Mesenchymal stem cell (in vitro differentiated cells and primary cell): ENCODE measurements around the gene EVC2. TPM values are rescaled to one million over a fixed set of nuclear protein-coding genes. Genes with fewer than 3 reads are reported as not detected.

ENCODE experiments used
- DNase-seq: peaks from one replicate; pipeline ENCODE4 v3.0.0-alpha.2; 2013
- H2AFZ ChIP-seq: one replicate; pipeline ENCODE4 v1.6.1; 2013; ENCODE audit warnings: low read depth, mild to moderate bottlenecking, control low read depth, inconsistent platforms, low read length, moderate library complexity
- H2AK5ac ChIP-seq: 2 replicates; pipeline ENCODE4 v1.6.1; 2013; ENCODE audit warnings: low read length, moderate library complexity, mild to moderate bottlenecking, inconsistent platforms; ENCODE audit not compliant: severe bottlenecking
- H2BK120ac ChIP-seq: one replicate; pipeline ENCODE4 v1.6.1; 2013; ENCODE audit warnings: low read depth, mild to moderate bottlenecking, inconsistent platforms, low read length, moderate library complexity
- H2BK12ac ChIP-seq, 2 experiments: one replicate each; pipeline ENCODE4 v1.6.1; 2013; ENCODE audit warnings: inconsistent platforms in 2 of 2, low read length in 2 of 2, mild to moderate bottlenecking in 2 of 2, moderate library complexity in 2 of 2, control low read depth in 1 of 2
- H2BK15ac ChIP-seq: one replicate; pipeline ENCODE4 v1.6.1; 2013; ENCODE audit warnings: mild to moderate bottlenecking, low read depth, inconsistent platforms; ENCODE audit not compliant: poor library complexity, severe bottlenecking
- H2BK5ac ChIP-seq: 2 replicates; pipeline ENCODE4 v1.6.1; 2013; ENCODE audit warnings: low read depth, mild to moderate bottlenecking, low read length, control low read depth, inconsistent platforms; ENCODE audit not compliant: poor library complexity, severe bottlenecking
- H3K14ac ChIP-seq, 2 experiments: one replicate each; pipeline ENCODE4 v1.6.1; 2013; ENCODE audit warnings: inconsistent platforms in 2 of 2, low read length in 2 of 2, control low read depth in 1 of 2, mild to moderate bottlenecking in 1 of 2, moderate library complexity in 1 of 2
- H3K18ac ChIP-seq, 2 experiments: one replicate each; pipeline ENCODE4 v1.6.1; 2013; ENCODE audit warnings: inconsistent platforms in 2 of 2, low read length in 2 of 2, control low read depth in 1 of 2, low read depth in 1 of 2, mild to moderate bottlenecking in 1 of 2
- H3K23ac ChIP-seq, 2 experiments: one replicate each; pipeline ENCODE4 v1.6.1; 2013; ENCODE audit warnings: inconsistent platforms in 2 of 2, low read length in 2 of 2, mild to moderate bottlenecking in 2 of 2, moderate library complexity in 2 of 2, control low read depth in 1 of 2
- H3K27ac ChIP-seq: 2 replicates; pipeline ENCODE4 v1.5.1; 2013; ENCODE audit warnings: mild to moderate bottlenecking, moderate library complexity, low read length, control low read depth, inconsistent platforms; ENCODE audit not compliant: poor library complexity, severe bottlenecking
- H3K27me3 ChIP-seq, 2 experiments: 2 replicates each; pipeline versions ENCODE4 v1.6.1 to v1.7.0; 2013; ENCODE audit warnings: low read length in 2 of 2, mild to moderate bottlenecking in 2 of 2, moderate library complexity in 2 of 2, control low read depth in 1 of 2, inconsistent platforms in 1 of 2; ENCODE audit not compliant: control insufficient read depth in 1 of 2, insufficient read depth in 1 of 2
- H3K36me3 ChIP-seq, 2 experiments: 2 replicates each; pipeline versions ENCODE4 v1.6.1 to v1.7.0; 2013; ENCODE audit warnings: low read length in 2 of 2, control low read depth in 1 of 2, inconsistent platforms in 1 of 2, low read depth in 1 of 2, mild to moderate bottlenecking in 1 of 2; ENCODE audit not compliant: insufficient read depth in 2 of 2, control insufficient read depth in 1 of 2
- H3K4ac ChIP-seq, 2 experiments: one replicate each; pipeline ENCODE4 v1.6.1; 2013; ENCODE audit warnings: inconsistent platforms in 2 of 2, low read length in 2 of 2, mild to moderate bottlenecking in 2 of 2, moderate library complexity in 2 of 2, control low read depth in 1 of 2, low read depth in 1 of 2
- H3K4me1 ChIP-seq: 2 replicates; pipeline ENCODE4 v1.6.1; 2013; ENCODE audit warnings: low read depth, low read length, control low read depth; ENCODE audit not compliant: control insufficient read depth, insufficient read depth
- H3K4me2 ChIP-seq: 2 replicates; pipeline ENCODE4 v1.6.1; 2013; ENCODE audit warnings: low read length, mild to moderate bottlenecking, inconsistent platforms; ENCODE audit not compliant: poor library complexity, severe bottlenecking
- H3K4me3 ChIP-seq, 2 experiments: 2 replicates each; pipeline versions ENCODE4 v1.5.1 to v1.7.0; 2013; ENCODE audit warnings: low read length in 2 of 2, mild to moderate bottlenecking in 2 of 2, control low read depth in 1 of 2, low read depth in 1 of 2; ENCODE audit not compliant: insufficient read depth in 1 of 2
- H3K79me1 ChIP-seq: replicated peaks from 2 replicates; pipeline ENCODE4 v1.6.1; 2013; ENCODE audit warnings: mild to moderate bottlenecking, control low read depth, low read length, inconsistent platforms; ENCODE audit not compliant: poor library complexity, severe bottlenecking
- H3K9ac ChIP-seq: 2 replicates; pipeline ENCODE4 v1.7.0; 2013; ENCODE audit warnings: mild to moderate bottlenecking, low read length, moderate library complexity
- H3K9me3 ChIP-seq: 2 replicates; pipeline ENCODE4 v1.7.0; 2013; ENCODE audit warnings: mild to moderate bottlenecking, low read length; ENCODE audit not compliant: control insufficient read depth
- H4K8ac ChIP-seq: one replicate; pipeline ENCODE4 v1.6.1; 2013; ENCODE audit warnings: inconsistent platforms, mild to moderate bottlenecking, low read length, moderate library complexity
- H4K91ac ChIP-seq: one replicate; pipeline ENCODE4 v1.6.1; 2013; ENCODE audit warnings: mild to moderate bottlenecking, low read length, inconsistent platforms
- WGBS: methylation state at CpG from one replicate; pipeline ENCODE4 v1.1.7; 2013; ENCODE audit warnings: mixed read lengths; 5-methylcytosine and 5-hydroxymethylcytosine counted together
- polyA plus RNA-seq, 2 experiments: library from polyadenylated mRNA; stranded (reverse); fragments of 200-250 nt; gene quantifications; one replicate each; pipeline ENCODE4 v1.2.3, GENCODE V29; 2013

The EVC2 gene
- 2.5 TPM for polyA plus RNA-seq (2013, experiment 1 of 2)
- 2.3 TPM for polyA plus RNA-seq (2013, experiment 2 of 2)

DNA sequence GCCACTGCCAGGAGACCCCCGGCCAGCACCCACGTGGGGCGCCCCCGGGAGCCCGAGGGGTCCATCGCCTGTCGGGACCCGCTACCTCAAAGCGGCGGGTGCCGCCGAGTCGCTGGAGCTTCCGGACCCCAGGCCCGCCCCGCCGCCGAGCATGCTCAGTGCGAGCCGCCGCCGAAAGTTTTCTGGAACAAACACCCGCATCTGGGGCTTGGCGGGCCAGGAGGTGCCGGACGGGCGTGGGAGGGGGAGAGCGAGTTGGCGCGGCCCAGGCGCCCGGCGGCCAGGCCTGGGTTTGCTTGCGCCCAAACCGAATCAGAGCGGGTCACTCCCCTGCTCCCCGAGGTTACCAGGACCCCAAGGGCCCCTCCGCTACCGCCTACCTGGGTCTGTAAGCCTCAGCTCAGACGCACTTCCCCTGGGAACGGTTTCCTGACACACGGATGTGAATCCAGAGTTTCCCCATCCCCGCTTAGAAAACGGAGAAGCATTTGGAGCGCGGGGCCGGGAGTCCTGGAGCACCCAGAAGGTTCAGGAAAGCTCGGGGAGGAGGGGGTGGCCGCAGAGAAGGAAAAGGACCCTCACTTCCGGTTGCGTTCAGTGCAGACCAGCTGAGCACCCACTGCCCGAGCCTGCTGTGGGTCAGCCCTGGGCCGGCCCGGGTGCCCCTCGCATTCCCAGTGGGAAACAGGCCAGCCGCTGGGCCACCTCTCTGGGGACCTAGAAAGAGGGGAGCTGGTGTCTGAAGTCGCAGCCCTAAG is at the start of gene EVC2:
Gene EVC2, minus strand, starts transcription at position 111 of the 758 bp plus-strand sequence. Its CDS starts 46 bp downstream, at position 65.
- H3K79me1 ChIP-seq = peaks cover 27% of the 10 kb centered on the region
- H3K27me3 ChIP-seq = no peaks in the 10 kb centered on the region
- peak; percentile 56 for DNase-seq
- no peak within 1 kb of the TSS for H2BK5ac ChIP-seq
- peak within 1 kb of the TSS; percentile 79 for H3K4me2 ChIP-seq
- no peaks in the 10 kb centered on the region for H3K9me3 ChIP-seq
- peaks cover 12 to 13% of the 10 kb centered on the region in 2 experiments for H3K36me3 ChIP-seq
- H2BK15ac ChIP-seq = peak within 1 kb of the TSS; percentile 94
- H2BK120ac ChIP-seq = peak within 1 kb of the TSS; percentile 65
- peak within 1 kb of the TSS; percentile 73 to 92 for H3K4me3 ChIP-seq
- H2AFZ ChIP-seq = peak within 1 kb of the TSS; percentile 83
- peak within 1 kb of the TSS; percentile 80 to 86 for H3K18ac ChIP-seq
- peak within 1 kb of the TSS; percentile 80 for H4K91ac ChIP-seq
- H3K27ac ChIP-seq = peak within 1 kb of the TSS; percentile 25
- peak within 1 kb of the TSS; percentile 52 to 55 for H2BK12ac ChIP-seq
- peak within 1 kb of the TSS; percentile 91 for H3K9ac ChIP-seq
- H3K4ac ChIP-seq = peak within 1 kb of the TSS; percentile 80 to 90
- peak within 1 kb of the TSS in 1 of 2 experiments; percentile 37 for H3K23ac ChIP-seq
- 14% methylated on average over 57 of the region's 57 CpGs for WGBS
- H3K14ac ChIP-seq = peak within 1 kb of the TSS in 1 of 2 experiments; percentile 48
- H3K4me1 ChIP-seq = peaks cover 46% of the 10 kb centered on the region
- H2AK5ac ChIP-seq = peak within 1 kb of the TSS; percentile 57
- H4K8ac ChIP-seq = peak within 1 kb of the TSS; percentile 99

- Histone ChIP-seq H3K4me3 (no peak overlapping the region), H3K4ac (peak overlapping the region in 1 of 2 experiments; percentile 17), H3K23ac (no peak overlapping the region), H3K9ac (peak overlapping the region; percentile 59), H4K8ac (no peak overlapping the region), H3K14ac (no peak overlapping the region), H3K27me3 (no peaks in the 10 kb centered on the region), H3K36me3 (peaks cover 59 to 78% of the 10 kb centered on the region in 2 experiments), H3K4me1 (peaks cover 33% of the 10 kb centered on the region), H2AFZ (no peak overlapping the region), H3K18ac (no peak overlapping the region), H2BK15ac (peak overlapping the region; percentile 13), H2BK12ac (no peak overlapping the region), H2AK5ac (peak overlapping the region; percentile 64), H2BK5ac (no peak overlapping the region), H3K27ac (peak overlapping the region; percentile 61), H3K4me2 (no peak overlapping the region), H4K91ac (no peak overlapping the region), H2BK120ac (no peak overlapping the region), H3K9me3 (peaks cover 6% of the 10 kb centered on the region), H3K79me1 (peaks cover 26% of the 10 kb centered on the region)
- WGBS = 79% methylated on average over 10 of the region's 10 CpGs
- peak; percentile 11 for DNase-seq
Observed at GRCh38 chr4:5757954-5758353, 49.6 kb upstream of the EVC2 start.

GRCh38 chr4:5757536-5757935 is 49.2 kb upstream of the EVC2 start:
- no peak overlapping the region for H3K4me2 ChIP-seq
- WGBS = 97% methylated on average over 3 of the region's 4 CpGs
- peaks cover 62 to 79% of the 10 kb centered on the region in 2 experiments for H3K36me3 ChIP-seq

GRCh38 chr4:5757091-5757490 is 48.7 kb upstream of the EVC2 start:
- H2BK12ac ChIP-seq = peak overlapping the region in 1 of 2 experiments; percentile 46
- no peak overlapping the region for H3K23ac ChIP-seq
- DNase-seq = no peak
- no peak overlapping the region for H3K4me3 ChIP-seq
- peaks cover 26% of the 10 kb centered on the region for H3K79me1 ChIP-seq
- WGBS = 95% methylated on average over 7 of the region's 7 CpGs
- H3K27me3 ChIP-seq = no peaks in the 10 kb centered on the region
- H2BK5ac ChIP-seq = no peak overlapping the region
- H4K91ac ChIP-seq = no peak overlapping the region
- H3K4me2 ChIP-seq = no peak overlapping the region
- H2BK120ac ChIP-seq = no peak overlapping the region
- H3K27ac ChIP-seq = no peak overlapping the region
- peaks cover 62 to 79% of the 10 kb centered on the region in 2 experiments for H3K36me3 ChIP-seq
- H3K14ac ChIP-seq = no peak overlapping the region
- H2AK5ac ChIP-seq = peak overlapping the region; percentile 54
- H3K9ac ChIP-seq = no peak overlapping the region
- no peak overlapping the region for H3K18ac ChIP-seq
- peak overlapping the region in 1 of 2 experiments; percentile 10 for H3K4ac ChIP-seq
- peaks cover 42% of the 10 kb centered on the region for H3K4me1 ChIP-seq
- no peak overlapping the region for H4K8ac ChIP-seq
- H3K9me3 ChIP-seq = peaks cover 6% of the 10 kb centered on the region
- no peak overlapping the region for H2AFZ ChIP-seq
- H2BK15ac ChIP-seq = peak overlapping the region; percentile 6

More at GRCh38 chr4:5757536-5757935, 49.2 kb upstream of the EVC2 start:
- Histone ChIP-seq H4K91ac (no peak overlapping the region), H3K18ac (no peak overlapping the region), H3K9me3 (peaks cover 6% of the 10 kb centered on the region), H3K23ac (no peak overlapping the region), H3K9ac (peak overlapping the region; percentile 59), H3K4ac (no peak overlapping the region), H3K4me3 (no peak overlapping the region), H3K79me1 (peaks cover 26% of the 10 kb centered on the region), H2BK15ac (peak overlapping the region; percentile 6), H3K27ac (no peak overlapping the region), H3K27me3 (no peaks in the 10 kb centered on the region), H2BK5ac (no peak overlapping the region), H3K14ac (no peak overlapping the region), H2AFZ (no peak overlapping the region), H3K4me1 (peaks cover 37% of the 10 kb centered on the region), H2AK5ac (peak overlapping the region; percentile 54), H2BK120ac (no peak overlapping the region), H4K8ac (no peak overlapping the region), H2BK12ac (peak overlapping the region in 1 of 2 experiments; percentile 46)
- DNase-seq = no peak
